Fibroblast of skin of left biceps (primary cell): Measurements from ENCODE around the gene STK17A.
A peak's percentile ranks its signal among the peaks of the same experiment; 100 is the strongest.
"Not testable (repeated sequence)": the region's sequence is repeated elsewhere in the genome, so short reads cannot be mapped to it uniquely, and the experiment has no call there.

Source experiments
- DNase-seq, 2 experiments: peaks; one replicate each; pipeline ENCODE4 v3.0.0-alpha.2; 2013; ENCODE audit warnings: low read depth in 2 of 2

The STK17A gene

GRCh38 chr7:43658718-43659548, 76.0 kb downstream of the STK17A start:
- DNase-seq, result peak; percentile 81 to 87

DNA sequence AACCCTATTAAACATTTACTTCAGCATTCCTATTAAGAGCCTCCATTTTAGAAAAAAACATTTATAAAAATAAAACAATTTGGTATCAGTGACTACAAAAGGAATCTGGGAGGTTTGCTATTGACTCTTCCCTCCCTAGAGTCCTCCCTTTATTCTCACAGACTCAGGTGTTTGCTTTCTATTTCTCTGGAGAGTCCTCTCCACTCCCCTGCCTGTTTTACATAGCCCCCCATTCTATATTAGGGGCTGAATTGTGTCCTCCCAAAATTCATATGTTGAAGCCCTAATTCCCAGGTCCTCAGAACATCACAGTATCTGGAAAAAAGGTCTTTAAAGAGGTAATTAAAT, 76.6 kb downstream of the STK17A start:
- DNase-seq, result no peak

DNA sequence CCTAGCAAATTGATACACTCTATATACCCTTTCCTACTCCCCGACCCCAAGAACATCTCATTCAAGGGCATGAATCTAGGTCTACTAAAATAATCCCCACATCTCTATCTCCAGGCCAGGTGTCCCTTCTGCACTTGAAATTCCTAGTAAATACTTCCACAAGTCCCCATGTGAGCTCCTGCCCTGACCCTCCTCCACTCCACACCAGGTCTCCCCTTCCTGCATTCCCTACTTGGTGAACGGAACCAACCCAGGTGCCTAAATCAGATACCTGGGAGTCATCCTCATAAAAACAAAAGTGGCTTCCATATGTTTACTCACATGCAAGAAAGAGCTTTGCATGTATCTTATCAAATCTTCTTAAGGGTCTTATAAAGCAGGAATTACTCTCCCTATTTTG, 77.2 kb downstream of the STK17A start:
- DNase-seq, result no peak

DNA sequence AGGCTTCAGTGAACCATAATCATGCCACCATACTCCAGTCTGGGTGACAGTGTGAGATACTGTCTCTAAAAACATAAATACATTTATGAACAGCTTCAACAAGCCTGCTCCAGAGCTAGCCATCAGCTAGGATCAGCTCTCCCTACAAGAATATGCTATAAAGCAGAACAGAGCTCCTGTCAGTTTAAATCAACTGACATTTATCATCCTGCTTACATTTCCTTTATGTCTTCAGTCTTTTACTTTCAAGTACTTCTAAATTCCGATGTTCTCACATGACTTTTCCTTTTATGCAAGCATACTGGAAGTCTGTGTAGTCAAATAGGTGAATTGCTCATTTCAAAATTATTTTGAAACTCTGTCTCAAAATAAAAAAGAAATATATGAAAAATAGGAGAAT, 81.8 kb downstream of the STK17A start:
- DNase-seq, result no peak

DNA sequence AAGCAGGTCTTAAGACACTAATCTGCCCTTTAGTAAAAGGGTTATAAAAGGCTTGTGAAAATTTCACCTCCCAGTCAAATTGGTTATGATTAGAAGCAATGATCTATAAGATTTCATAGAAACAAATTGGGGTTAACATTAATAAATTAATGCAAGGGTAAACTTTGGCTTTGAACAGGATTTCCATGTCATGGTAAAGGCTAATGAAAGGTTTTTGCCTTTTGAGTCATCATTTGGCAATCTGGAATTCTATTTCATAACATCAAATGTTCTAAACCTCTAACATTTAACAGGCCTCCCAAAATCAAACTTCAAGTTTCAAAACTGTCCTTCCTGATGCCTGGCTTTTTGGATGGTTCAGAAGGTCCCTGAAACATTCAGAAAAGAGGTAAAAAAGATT, 84.0 kb downstream of the STK17A start:
- no peak for DNase-seq

- DNase-seq, result no peak
Measured at GRCh38 chr7:43668035-43668434, 85.1 kb downstream of the STK17A start.

- no peak for DNase-seq
Measured at GRCh38 chr7:43669286-43670081, 86.6 kb downstream of the STK17A start.

GRCh38 chr7:43671521-43671920, 88.6 kb downstream of the STK17A start:
- no peak for DNase-seq

DNA sequence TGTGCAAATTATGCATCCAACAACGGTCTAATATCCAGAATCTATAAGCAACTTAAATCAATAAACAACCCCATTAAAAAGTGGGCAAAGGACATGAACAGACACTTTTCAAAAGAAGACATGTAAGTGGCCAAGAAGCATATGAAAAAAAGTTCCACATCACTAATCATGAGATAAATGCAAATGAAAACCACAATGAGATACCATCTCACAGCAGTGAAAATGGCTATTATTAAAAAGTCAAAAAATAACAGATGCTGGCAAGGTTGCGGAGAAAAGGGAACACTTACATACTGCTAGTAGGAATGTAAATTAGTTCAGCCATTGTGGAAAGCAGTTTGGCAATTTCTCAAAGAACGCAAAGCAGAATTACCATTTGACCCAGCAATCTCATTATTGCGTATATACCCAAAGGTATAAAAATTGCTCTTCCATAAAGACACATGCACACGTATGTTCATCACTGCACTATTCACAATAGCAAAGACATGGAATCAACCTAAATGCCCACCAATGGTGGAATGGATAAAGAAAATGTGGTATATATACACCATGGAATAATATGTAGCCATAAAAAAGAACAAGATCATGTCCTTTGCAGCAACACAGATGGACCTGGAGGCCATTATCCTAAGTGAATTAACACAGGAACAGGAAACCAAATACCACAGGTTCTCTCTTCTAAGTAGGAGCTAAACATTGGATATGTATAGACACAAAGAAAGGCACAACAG, 90.5 kb downstream of the STK17A start:
- not testable (repeated sequence) for DNase-seq

DNA sequence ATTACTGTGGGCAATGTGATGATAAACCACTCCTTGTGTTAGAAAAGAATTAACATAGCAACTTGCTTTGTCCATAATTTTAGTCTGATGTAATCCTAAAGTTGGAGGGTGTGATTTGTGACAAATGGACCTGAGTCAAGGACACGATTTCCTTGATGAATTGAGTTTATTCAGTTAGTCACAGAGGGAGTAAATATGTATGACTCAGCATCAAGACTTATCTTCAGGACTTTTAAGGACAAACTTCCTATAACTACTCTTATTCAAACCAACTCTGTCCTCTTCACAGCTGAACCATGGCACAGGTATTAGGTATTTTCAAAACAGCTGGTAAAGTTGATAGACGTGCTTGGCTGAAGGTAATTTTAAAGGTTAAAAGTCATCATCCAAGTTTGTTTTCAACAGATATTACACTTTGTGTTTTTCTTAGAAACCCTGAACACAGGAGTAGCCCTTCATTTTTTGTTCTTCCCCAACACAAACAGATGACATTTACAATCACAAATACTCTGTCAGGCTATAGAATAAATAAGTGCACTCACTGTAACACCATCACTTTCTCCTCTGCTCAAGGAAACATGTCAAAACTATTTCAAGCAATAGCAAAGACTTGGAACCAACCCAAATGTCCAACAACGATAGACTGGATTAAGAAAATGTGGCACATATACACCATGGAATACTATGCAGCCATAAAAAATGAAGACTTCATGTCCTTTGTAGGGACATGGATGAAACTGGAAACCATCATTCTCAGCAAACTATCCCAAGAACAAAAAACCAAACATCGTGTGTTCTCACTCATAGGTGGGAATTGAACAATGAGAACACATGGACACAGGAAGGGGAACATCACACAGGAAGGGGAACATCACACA, 91.9 kb downstream of the STK17A start:
- DNase-seq, result peak; percentile 60 to 72
